GM21367 (cell line): ENCODE results near the gene ABCD3.
"Not testable (repeated sequence)": the region's sequence is repeated elsewhere in the genome, so short reads cannot be mapped to it uniquely, and the experiment has no call there.

Experiments
- ATAC-seq: cut with Tn5 transposase; IDR thresholded peaks from one replicate; pipeline ENCODE4 v1.9.1; 2021; ENCODE audit not compliant: unreplicated experiment

The ABCD3 gene

GRCh38 chr1:94417978-94418663 is at the start of gene ABCD3:
Gene ABCD3, plus strand, starts transcription at chr1:94418389. Its CDS starts 90 bp downstream, at chr1:94418479.
- peak; percentile 92 for ATAC-seq

- ATAC-seq, result not testable (repeated sequence)
These were observed 45.4 kb upstream of the ABCD3 start for GRCh38 chr1:94372771-94373170.

GRCh38 chr1:94373311-94373710 is 44.9 kb upstream of the ABCD3 start:
- not testable (repeated sequence) for ATAC-seq

GRCh38 chr1:94375666-94376065 is 42.5 kb upstream of the ABCD3 start:
- not testable (repeated sequence) for ATAC-seq

- ATAC-seq, result not testable (repeated sequence)
These were observed 39.7 kb upstream of the ABCD3 start for GRCh38 chr1:94378493-94378892.

- no peak for ATAC-seq
These were observed 38.6 kb upstream of the ABCD3 start for GRCh38 chr1:94379615-94380014.

- no peak for ATAC-seq
These were observed 36.0 kb upstream of the ABCD3 start for GRCh38 chr1:94382201-94382600.

- no peak for ATAC-seq
These were observed 34.2 kb upstream of the ABCD3 start for GRCh38 chr1:94383966-94384408.

- no peak for ATAC-seq
These were observed 33.5 kb upstream of the ABCD3 start for GRCh38 chr1:94384485-94385265.

- no peak for ATAC-seq
These were observed 32.8 kb upstream of the ABCD3 start for GRCh38 chr1:94385308-94385929.

GRCh38 chr1:94389298-94389697 is 28.9 kb upstream of the ABCD3 start:
- no peak for ATAC-seq

- ATAC-seq, result no peak
These were observed 23.9 kb upstream of the ABCD3 start for GRCh38 chr1:94394247-94394646.

GRCh38 chr1:94395231-94395630 is 23.0 kb upstream of the ABCD3 start:
- no peak for ATAC-seq

- ATAC-seq, result no peak
These were observed 22.4 kb upstream of the ABCD3 start for GRCh38 chr1:94395748-94396309.

- no peak for ATAC-seq
These were observed 21.7 kb upstream of the ABCD3 start for GRCh38 chr1:94396356-94397010.

GRCh38 chr1:94398356-94398755 is 19.8 kb upstream of the ABCD3 start:
- no peak for ATAC-seq

- ATAC-seq, result no peak
These were observed 18.7 kb upstream of the ABCD3 start for GRCh38 chr1:94399453-94399852.

GRCh38 chr1:94401206-94401605 is 17.0 kb upstream of the ABCD3 start:
- no peak for ATAC-seq

GRCh38 chr1:94406446-94406845 is 11.7 kb upstream of the ABCD3 start:
- no peak for ATAC-seq

GRCh38 chr1:94408104-94408830 is 9.9 kb upstream of the ABCD3 start:
- ATAC-seq, result no peak
